ENCODE data around the gene ATF6.

DNA sequence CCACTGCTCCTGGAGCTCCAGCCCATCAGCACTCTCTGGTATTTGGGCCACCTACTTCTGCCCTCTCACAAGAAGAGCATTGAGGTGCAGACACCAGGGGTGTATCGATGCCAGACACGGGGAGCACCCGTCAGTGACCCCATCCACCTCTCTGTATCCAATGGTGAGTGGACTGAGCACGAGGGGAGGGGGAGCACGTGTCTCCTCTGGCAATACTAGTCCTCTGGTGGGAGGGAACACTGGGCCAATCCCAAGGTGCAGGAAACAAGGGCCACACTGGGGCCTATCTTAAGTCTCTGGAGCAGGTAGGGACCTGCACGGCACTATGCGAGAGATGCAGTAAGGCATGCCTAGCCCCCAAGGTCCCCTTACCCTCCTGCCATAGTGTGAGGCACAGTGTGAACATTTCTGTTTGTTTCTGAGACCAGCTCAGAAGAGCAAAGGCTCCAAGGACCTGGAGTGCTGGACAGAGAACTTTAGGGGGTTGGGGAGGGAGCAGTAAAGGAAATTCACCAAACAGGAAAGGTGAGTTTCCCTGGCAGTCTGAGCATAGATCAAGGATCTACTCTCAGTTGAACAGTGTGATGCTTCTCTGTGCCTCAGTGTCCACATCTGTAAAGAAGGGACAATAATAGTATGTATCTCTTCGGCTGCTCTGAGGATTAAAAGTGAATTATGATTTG, 42.5 kb upstream of the ATF6 start:
- TF ChIP-seq, protein P1, sequence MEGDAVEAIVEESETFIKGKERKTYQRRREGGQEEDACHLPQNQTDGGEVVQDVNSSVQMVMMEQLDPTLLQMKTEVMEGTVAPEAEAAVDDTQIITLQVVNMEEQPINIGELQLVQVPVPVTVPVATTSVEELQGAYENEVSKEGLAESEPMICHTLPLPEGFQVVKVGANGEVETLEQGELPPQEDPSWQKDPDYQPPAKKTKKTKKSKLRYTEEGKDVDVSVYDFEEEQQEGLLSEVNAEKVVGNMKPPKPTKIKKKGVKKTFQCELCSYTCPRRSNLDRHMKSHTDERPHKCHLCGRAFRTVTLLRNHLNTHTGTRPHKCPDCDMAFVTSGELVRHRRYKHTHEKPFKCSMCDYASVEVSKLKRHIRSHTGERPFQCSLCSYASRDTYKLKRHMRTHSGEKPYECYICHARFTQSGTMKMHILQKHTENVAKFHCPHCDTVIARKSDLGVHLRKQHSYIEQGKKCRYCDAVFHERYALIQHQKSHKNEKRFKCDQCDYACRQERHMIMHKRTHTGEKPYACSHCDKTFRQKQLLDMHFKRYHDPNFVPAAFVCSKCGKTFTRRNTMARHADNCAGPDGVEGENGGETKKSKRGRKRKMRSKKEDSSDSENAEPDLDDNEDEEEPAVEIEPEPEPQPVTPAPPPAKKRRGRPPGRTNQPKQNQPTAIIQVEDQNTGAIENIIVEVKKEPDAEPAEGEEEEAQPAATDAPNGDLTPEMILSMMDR (IDR thresholded peaks at IDR 0.05; ENCODE audit: low read length): no peak
- TF ChIP-seq EZH2 (optimal IDR thresholded peaks at IDR 0.05; ENCODE audit: low read depth, low read length) (no peak), EZH2phosphoT487 (IDR thresholded peaks at IDR 0.05; ENCODE audit: low read length) (no peak)

Data from MM.1S (cell line).